ENCODE results near the gene CDH23.

CDH23 gene

DNA sequence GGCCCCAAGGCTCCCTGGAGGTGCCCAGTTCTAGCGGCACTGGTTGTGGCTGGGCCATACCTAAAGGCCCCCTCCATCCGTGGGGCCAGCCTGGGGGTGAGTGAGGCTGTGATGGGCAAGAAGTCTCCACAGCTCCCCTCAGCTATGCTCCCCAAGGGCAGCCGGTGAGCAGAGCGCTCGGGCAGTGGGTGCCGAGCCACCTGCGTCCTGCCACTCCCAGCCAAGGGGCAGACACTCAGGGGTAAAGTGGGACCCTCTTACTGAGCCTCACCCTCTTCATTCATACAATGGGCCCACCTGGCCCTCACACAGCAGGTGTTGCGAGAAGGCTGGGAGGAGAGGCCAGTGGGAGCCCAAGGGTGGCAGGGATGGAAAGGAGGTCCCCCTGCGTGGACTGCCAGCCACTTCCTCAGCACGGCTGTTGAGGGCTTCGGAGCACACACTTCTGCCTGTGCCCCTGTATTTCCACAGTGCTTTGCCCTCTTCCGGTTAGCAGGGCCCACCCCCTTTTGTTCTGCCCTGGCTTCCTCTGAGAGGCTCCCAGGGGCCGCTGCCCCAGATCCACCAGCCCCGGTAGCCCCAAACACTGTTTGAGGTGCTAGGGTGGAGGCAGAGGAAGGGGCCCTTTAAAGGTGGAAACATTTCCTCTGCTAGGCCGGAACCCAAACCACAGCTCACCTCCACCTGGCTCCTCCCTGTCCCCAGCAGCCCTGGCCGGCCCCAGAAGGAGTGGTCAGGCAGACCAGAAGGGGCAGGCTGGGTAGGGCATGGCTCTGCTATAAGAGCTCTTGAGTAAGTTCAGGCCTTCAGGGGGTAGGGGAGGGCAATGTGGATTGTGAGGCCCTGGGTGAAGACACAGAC, 339.2 kb downstream of the CDH23 start:
- no peak for DNase-seq

DNA sequence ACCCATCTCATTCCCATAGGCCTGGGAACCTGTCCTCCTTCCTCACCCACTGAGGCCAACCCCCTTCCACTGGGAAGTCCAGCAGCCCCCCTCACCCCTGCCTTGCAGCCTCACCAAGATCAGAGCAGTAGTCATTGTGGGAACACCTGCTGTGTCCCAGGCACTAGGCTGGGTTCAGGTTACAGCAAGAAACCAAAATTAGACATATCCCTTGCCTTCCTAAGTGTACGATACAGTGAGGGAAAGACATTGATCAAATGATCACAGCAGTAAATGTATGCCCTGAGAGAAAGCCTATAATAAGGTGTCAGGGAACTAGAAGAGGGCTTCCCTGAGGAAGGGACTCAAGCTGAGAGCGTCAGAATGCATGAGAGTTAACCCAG, 339.8 kb downstream of the CDH23 start:
- DNase-seq, result no peak

- DNase-seq, result no peak
Measured at GRCh38 chr10:71737001-71737833, 340.5 kb downstream of the CDH23 start.

DNA sequence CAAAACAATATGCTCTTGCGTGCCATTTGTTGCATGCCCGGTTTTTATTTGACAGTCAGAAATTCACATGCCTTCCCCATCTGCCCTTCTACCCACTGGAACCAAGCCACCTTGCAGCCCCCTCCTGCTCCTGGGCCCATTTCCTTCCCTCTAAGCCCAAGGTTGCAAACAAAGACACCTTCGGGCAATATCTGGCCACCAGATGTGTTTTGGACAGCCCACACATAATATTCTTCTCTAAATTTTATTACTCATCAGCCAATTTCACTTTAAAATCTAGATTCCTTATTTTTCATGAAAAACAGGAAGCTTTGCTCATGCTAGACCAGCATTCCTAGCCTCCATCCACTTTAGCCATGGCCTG, 341.1 kb downstream of the CDH23 start:
- no peak for DNase-seq

GRCh38 chr10:71739358-71739900, 342.7 kb downstream of the CDH23 start:
- no peak for DNase-seq

GRCh38 chr10:71740069-71740653, 343.4 kb downstream of the CDH23 start:
- DNase-seq, result no peak

- DNase-seq, result no peak
Measured at GRCh38 chr10:71741029-71741428, 344.3 kb downstream of the CDH23 start.

GRCh38 chr10:71741671-71742070, 345.0 kb downstream of the CDH23 start:
- DNase-seq, result no peak

DNA sequence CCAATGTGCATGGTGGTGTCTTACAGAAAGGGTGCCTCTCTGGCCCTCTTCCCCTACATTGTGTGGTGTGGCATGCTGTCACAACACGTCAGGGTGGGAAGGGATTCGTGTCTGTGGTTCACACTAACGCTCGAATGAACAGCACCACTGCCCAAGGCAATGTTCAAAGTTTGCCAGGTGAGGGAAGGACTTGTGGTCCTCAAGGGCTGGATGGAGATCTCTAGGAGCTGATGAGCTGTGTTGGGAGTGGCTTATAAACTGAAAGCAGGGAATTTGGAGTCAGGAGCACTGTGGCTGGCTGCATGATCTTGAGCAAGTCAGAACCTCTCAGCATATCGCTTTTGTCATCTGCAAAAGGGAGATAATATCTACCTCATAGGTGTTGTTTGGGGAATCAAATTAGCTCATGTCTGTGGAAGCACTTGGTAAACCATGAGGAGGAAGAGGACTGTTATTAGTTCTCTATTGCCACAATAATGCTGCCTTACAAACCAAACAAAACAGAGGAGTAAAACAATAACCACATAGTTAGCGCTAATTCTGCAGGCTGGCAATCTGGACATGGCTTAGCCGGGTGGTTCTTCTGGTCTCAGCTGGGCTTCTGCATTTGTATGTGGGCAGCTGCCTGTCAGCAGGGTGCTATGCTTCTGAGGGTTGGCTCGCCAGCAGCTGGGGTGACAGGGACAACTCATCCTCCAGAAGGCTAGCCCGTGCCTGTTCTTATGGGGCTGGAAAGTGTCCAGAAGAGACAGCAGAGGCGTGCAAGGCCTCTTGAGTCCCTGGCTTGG, 345.8 kb downstream of the CDH23 start:
- DNase-seq, result no peak

DNA sequence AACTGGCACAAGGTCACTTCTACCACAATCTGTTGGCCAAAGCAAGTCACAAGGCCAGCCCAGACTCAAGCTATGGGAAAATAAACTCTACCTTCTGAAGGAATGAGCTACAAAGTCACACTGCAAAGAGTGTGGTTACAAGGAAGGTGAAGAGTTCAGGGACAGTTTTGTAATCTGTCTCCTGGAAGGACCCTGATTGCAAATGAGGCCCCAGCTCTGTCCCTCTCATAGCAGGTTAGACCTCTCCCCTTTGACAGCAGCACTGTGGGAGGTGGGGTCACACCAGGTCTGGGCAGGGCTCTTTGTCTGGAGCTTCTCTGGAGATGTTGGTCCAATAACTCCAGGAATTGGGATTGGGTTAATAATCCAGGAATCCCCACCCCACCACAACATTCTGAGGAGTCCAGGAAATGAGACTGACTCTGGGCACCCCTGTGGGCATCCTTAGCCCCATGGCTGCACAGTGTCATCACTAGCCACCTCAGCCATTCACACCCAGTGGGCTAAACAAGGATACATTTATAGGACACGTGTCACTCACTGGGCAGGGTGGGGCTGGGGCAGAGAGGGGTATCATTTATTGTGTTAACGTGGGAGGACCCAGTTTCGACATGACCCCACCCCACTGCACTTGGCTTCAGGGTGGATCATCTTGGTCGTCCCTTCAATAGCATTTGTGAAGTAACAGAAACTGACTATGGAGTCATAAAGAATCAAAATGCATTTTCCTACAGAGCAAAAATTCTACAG, 346.5 kb downstream of the CDH23 start:
- no peak for DNase-seq

- no peak for DNase-seq
Measured at GRCh38 chr10:71743866-71744265, 347.1 kb downstream of the CDH23 start.

DNA sequence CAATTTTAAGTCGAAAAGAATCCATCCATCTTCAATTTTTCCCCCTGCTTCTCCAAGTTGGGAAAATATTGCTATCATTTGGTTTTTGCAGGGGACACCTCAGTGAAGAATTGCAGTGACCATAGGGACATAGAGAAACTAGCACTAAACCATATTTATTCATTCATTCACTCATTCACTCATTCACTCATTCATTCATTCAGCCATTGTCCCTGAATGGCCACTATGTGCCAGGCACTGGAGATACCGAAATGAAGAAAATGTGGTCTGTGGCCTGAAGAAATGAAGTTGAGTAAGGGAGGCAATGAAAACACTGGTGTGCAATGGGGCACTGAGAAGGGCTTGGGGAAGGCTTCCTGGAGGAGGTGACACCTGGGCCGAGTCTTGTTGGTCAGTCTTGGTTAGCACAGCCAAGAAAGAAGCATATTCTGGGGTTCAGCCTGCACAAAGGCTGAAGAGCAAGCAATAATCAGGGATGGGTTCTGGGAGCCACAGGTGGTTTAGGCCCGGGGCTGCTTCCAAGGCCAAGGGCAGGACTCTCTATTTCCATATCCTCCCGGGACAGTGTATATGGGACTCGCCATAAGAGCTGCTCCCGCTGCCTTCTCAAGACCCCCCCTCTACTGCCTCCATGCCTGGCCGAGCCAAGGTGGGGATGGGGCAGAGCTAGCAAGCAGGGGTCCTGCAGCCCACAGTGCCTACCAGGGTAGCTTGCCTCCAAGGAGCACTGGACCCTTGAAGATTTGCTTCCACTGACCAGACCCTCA, 348.4 kb downstream of the CDH23 start:
- DNase-seq, result no peak

DNA sequence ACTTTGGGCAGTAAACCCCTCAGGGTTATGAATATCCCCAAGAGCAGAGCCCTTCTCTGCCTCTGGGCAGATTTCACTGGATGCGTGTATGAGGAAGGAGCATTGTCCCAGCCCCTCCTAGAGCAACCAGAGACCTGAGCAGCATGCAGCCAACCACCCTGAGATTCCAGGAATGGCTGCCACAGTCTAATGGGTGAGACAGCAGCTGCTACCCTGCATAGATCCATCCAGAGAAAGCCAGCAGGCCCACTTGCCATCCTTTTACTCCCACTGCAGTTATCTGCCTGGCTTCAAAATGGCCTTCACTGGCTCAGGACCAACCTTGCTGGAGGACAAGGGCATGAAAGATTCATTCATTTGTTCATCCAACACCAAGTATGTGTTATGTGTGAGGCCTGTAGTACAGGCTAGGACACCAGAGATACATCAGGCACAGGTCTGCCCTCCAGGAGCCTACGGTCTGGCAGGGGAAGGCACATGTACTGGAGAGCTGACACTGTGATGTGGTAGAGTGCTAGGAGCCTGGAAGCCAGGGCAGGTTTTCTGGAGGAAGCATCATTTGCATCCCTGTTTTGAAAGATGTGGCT, 349.0 kb downstream of the CDH23 start:
- DNase-seq, result no peak

DNA sequence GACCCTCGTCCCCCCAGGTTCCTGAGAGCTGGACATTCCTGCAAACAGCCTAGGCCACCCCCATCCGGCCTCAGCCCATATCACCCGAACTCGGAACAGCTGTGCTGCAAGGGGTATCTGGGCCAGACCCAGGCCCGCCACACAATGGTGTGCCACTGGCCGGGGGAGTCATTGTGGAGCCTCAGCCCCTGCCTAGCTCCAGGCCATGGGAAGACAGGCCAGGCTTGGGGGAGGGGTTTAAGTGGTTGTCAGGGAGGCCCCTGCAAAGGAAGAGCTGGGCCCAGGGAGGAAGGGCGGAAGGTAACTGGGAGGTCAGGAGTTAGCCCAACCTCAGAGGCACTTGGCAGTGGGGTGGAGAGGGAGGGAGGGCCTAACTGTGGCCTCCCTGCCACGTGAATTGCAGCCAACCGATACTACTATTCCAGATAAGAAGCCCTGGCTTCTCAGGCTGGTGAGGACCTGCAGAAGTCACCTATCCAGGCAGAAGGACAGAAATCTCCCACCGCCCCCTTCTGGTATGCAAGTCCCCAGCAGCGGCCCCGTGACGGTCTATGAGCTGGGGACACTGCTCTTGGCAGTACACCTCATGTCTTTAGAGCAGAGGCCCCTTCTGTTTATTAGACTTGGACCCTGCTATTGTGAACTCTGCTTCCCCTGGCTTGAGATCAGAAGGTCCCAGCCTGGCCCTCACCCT, 349.8 kb downstream of the CDH23 start:
- no peak for DNase-seq

GRCh38 chr10:71747039-71747531, 350.4 kb downstream of the CDH23 start:
- no peak for DNase-seq

DNA sequence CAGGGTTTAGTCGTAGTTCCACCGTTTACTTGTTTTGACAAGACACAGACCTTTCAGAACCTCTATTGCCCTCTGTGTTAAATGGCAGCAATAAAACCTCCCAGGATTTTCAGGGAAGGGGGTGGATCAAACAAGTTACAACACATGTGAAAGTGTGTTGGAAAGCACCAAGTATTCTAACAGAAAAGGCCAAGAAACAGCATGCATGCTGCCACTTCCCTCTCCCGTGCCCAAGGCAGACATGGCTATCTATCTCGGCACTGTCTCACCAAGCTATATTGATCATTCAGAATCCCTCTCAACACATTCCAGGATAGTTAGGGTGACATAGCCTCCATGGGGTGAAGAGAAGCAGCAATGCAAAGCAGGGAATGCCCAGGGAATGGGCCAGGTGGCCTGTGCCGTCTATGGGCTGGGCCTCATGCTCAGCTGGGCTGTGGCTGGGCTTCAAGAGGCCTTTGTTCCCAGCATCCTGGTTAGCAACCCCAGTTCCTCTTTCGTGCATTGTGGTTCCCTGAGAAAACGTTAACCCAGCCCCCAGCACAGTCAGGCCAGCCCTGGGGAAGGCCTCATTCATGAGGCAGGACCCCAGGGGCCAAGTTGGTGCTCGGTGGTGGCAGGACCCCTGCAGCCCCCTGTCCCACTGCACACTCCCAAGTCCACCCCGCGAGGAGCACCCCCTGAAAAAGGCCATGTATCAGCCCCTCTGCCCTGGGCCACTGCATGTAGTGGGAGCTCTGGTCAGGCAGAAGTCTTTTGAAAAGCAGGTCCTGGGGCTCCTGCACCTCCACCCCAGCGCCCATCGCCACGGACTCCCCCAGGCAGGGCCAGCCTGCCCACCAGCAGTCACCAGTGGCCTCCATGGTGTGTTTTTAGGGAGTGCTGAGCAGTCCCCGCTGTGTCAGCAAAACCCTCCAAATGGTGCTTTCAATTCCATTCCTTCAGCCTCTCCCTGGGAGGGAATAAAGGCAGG, 351.1 kb downstream of the CDH23 start:
- DNase-seq, result no peak

GRCh38 chr10:71748671-71749191, 352.0 kb downstream of the CDH23 start:
- DNase-seq, result no peak

- DNase-seq, result no peak
Measured at GRCh38 chr10:71749396-71749795, 352.7 kb downstream of the CDH23 start.
